SK-N-MC (cell line): ENCODE results near the gene PDE7B.
"Not testable (repeated sequence)": the region's sequence is repeated elsewhere in the genome, so short reads cannot be mapped to it uniquely, and the experiment has no call there.

ENCODE experiments used
- DNase-seq: peaks from one replicate; pipeline ENCODE4 v3.0.0-alpha.2; 2011; ENCODE audit warnings: low read depth, low spot score
- H3K27ac ChIP-seq: fragments of 200-600 bp; sonication (generic); 2 replicates; pipeline ENCODE4 v1.5.1; 2016; ENCODE audit warnings: mixed run types
- H3K36me3 ChIP-seq: fragments of 200-600 bp; sonication (generic); 2 replicates; pipeline ENCODE4 v1.6.1; 2017; ENCODE audit warnings: antibody characterized with exemption, low read length, mixed read lengths; ENCODE audit not compliant: insufficient read depth
- H3K4me3 ChIP-seq: fragments of 200-600 bp; sonication (generic); 2 replicates; pipeline ENCODE4 v1.5.1; 2016
- H3K9ac ChIP-seq: fragments of 200-600 bp; sonication (generic); 2 replicates; pipeline ENCODE4 v1.8.0; 2017; ENCODE audit warnings: mixed run types, mixed read lengths; ENCODE audit not compliant: insufficient read length
- H3K9me3 ChIP-seq: fragments of 200-600 bp; sonication (generic); 2 replicates; pipeline ENCODE4 v1.6.1; 2017; ENCODE audit warnings: low read depth, mild to moderate bottlenecking, antibody characterized with exemption, low read length, moderate library complexity, mixed read lengths
- EZH2 ChIP-seq: fragments of 200-600 bp; sonication (generic); IDR thresholded peaks from one replicate; pipeline ENCODE4 v1.6.1; 2017; ENCODE audit warnings: antibody characterized with exemption
- FOXP2 ChIP-seq: optimal IDR thresholded peaks from 2 replicates; pipeline ENCODE3; 2011; ENCODE audit warnings: mild to moderate bottlenecking, moderate library complexity; ENCODE audit not compliant: insufficient read depth; ENCODE audit errors: extremely low read length, control extremely low read depth
- POLR2AphosphoS5 ChIP-seq: IDR thresholded peaks from 2 replicates; pipeline ENCODE4 v1.6.1; 2012; ENCODE audit warnings: mild to moderate bottlenecking, low read depth, low read length, borderline replicate concordance

The PDE7B gene

GRCh38 chr6:136137739-136138402 is 286.4 kb downstream of the PDE7B start:
- no peak overlapping the region for H3K9ac ChIP-seq
- no peak for DNase-seq
- H3K4me3 ChIP-seq = no peak overlapping the region
- H3K36me3 ChIP-seq = no peaks in the 10 kb centered on the region
- TF ChIP-seq FOXP2 = no peak
- TF ChIP-seq POLR2AphosphoS5 = no peak
- TF ChIP-seq EZH2 = no peak
- no peak overlapping the region for H3K27ac ChIP-seq
- no peaks in the 10 kb centered on the region for H3K9me3 ChIP-seq

- H3K4me3 ChIP-seq, DNase-seq, H3K9ac ChIP-seq, H3K36me3 ChIP-seq, H3K9me3 ChIP-seq, H3K27ac ChIP-seq: not testable (repeated sequence)
Observed at GRCh38 chr6:136139111-136139510, 287.6 kb downstream of the PDE7B start.

- no peak overlapping the region for H3K27ac ChIP-seq
- H3K9ac ChIP-seq = no peak overlapping the region
- TF ChIP-seq FOXP2 (no peak), POLR2AphosphoS5 (no peak), EZH2 (no peak)
- H3K4me3 ChIP-seq = no peak overlapping the region
- H3K36me3 ChIP-seq = no peaks in the 10 kb centered on the region
- DNase-seq = no peak
- no peaks in the 10 kb centered on the region for H3K9me3 ChIP-seq
Observed at GRCh38 chr6:136144251-136145023, 292.9 kb downstream of the PDE7B start.

DNA sequence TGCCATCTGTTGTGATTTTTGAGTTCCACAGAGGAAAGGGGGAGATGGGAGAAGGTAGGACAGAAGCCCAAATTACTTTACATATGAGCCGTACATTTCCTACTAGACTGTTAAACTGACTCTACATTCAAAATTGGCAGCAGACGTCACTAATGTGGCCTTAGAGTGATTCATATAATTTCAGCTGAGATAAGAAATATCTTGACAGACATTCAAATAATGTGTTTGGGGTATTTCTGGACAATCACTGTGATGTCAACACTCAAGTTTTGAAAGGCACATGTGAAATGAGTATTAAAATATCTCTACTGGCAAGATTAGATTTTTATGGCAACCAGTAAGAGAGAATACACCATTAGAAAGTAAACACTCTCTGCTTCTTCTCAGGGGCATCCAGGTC is 294.6 kb downstream of the PDE7B start:
- no peak overlapping the region for H3K27ac ChIP-seq
- TF ChIP-seq FOXP2 = no peak
- TF ChIP-seq EZH2 = no peak
- TF ChIP-seq POLR2AphosphoS5 = no peak
- no peak for DNase-seq
- no peak overlapping the region for H3K4me3 ChIP-seq
- no peak overlapping the region for H3K9ac ChIP-seq
- H3K9me3 ChIP-seq = no peaks in the 10 kb centered on the region
- no peaks in the 10 kb centered on the region for H3K36me3 ChIP-seq

DNA sequence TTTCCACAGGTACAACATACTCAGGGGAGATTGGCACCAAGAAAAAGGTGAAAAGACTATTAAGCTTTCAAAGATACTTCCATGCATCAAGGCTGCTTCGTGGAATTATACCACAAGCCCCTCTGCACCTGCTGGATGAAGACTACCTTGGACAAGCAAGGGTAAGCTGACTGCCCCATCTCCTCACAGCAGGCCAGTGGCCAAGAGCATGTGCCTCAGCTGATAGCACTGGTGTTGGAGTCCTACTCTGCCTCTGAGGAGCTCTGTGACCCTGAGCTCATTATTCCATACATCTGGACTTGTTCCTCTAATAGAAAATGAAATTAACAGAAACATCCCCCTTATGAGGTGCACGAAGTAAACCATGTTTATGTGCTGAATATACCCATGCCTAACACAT is 295.8 kb downstream of the PDE7B start:
- Histone ChIP-seq H3K27ac (no peak overlapping the region), H3K9ac (no peak overlapping the region), H3K9me3 (no peaks in the 10 kb centered on the region), H3K36me3 (no peaks in the 10 kb centered on the region), H3K4me3 (no peak overlapping the region)
- DNase-seq = no peak
- no peak for TF ChIP-seq FOXP2
- no peak for TF ChIP-seq POLR2AphosphoS5
- TF ChIP-seq EZH2 = no peak

DNA sequence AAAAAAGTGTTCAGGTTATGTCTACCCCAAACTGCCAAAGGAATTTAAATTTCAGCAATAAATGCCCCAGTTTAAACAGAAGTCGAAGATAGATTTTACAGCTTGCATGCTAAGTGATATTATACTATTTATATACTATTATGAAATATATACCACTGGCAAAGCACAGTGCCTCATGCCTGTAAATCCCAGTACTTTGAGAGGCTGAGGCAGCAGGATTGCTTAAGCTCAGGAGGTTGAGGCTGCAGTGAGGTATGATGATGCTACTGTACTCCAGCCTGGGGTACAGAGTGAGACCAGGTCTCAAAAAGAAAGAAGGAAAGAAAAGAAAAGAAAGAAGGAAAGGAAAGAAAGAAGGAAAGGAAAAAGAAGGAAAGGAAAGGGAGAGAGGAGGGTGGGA is 296.6 kb downstream of the PDE7B start:
- TF ChIP-seq POLR2AphosphoS5 (no peak), EZH2 (no peak), FOXP2 (no peak)
- DNase-seq = no peak
- H3K9ac ChIP-seq = no peak overlapping the region

DNA sequence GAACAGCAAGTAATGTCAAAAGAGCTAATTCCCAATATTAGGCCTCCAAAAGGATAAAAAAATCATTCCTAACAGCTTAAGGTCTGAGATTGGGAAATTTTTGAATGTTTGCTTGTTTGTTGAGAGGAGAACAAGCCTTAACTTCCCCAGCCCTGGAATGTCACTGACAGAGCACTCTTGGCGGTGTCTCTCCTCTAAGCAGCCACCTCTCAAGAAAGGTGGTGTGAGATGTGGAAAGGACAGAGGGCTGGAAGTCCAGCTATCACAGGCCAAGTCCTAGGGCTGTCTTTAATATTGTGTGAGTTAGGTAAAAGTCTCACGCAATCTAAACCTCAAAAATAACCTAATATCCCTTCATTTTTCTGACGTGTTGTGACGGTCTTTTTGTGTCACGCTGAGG is 297.0 kb downstream of the PDE7B start:
- TF ChIP-seq EZH2 = no peak
- TF ChIP-seq POLR2AphosphoS5 = no peak
- no peak for TF ChIP-seq FOXP2
- Histone ChIP-seq H3K9ac (no peak overlapping the region), H3K36me3 (no peaks in the 10 kb centered on the region), H3K27ac (no peak overlapping the region), H3K9me3 (no peaks in the 10 kb centered on the region), H3K4me3 (no peak overlapping the region)
- DNase-seq = no peak

More for the DNA sequence above, 296.6 kb downstream of the PDE7B start:
- Histone ChIP-seq H3K27ac (no peak overlapping the region), H3K4me3 (no peak overlapping the region), H3K9me3 (no peaks in the 10 kb centered on the region), H3K36me3 (no peaks in the 10 kb centered on the region)

DNA sequence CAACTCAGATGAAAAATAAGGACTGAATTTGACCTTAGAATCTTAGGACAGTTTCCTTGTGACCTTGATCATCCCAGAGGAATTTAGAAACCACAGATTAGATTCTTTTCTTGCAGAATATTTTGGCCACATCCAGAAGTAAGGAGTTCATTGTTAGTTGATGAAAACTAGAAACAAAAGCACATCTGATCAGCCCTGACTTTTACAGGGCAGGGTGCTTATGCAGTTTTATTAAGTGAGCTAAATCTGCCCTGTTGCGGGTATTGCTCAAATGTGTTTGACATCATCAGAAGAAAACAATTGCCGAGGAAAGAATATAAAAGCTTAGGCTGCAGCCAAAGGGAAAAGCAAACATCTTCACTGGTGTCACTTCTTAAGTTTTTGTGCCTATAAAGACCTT is 297.8 kb downstream of the PDE7B start:
- no peak overlapping the region for H3K9ac ChIP-seq
- DNase-seq = no peak
- no peak overlapping the region for H3K27ac ChIP-seq
- no peaks in the 10 kb centered on the region for H3K9me3 ChIP-seq
- no peak overlapping the region for H3K4me3 ChIP-seq
- TF ChIP-seq EZH2 (no peak), FOXP2 (no peak), POLR2AphosphoS5 (no peak)
- H3K36me3 ChIP-seq = no peaks in the 10 kb centered on the region

DNA sequence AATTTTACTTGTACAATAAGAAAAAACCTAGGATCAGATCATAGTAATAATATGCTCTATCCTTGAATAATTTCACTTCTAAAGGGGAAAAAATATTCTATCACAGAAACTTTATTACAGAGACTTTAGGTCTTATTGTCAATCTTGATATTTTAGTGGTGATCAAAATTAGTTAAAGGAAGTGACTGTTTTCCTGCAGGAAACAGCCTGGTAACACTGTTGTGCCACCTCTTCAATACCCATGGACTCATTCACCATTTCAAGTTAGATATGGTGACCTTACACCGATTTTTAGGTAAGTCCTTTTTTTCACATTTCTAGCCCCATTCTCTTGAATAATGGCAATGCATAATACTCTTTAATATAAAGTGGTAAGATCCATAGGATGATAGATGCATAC is 299.5 kb downstream of the PDE7B start:
- no peak for DNase-seq
- no peaks in the 10 kb centered on the region for H3K9me3 ChIP-seq
- TF ChIP-seq POLR2AphosphoS5 (no peak), EZH2 (no peak), FOXP2 (no peak)

More for the DNA sequence above, 299.5 kb downstream of the PDE7B start:
- H3K9ac ChIP-seq = no peak overlapping the region
- no peaks in the 10 kb centered on the region for H3K36me3 ChIP-seq
- H3K4me3 ChIP-seq = no peak overlapping the region
- H3K27ac ChIP-seq = no peak overlapping the region
